H1 (cell line): Measurements from ENCODE around the gene ASCC3. TPM values are rescaled to one million over a fixed set of nuclear protein-coding genes. Genes with fewer than 3 reads are reported as not detected.

Experiments used
- CTCF ChIA-PET: fragments of 300-600 bp; sonication (Branson Sonifier 250); formaldehyde crosslinking; loops from one replicate; lab custom pipeline; 2021; ENCODE audit not compliant: partially characterized antibody; lab: Charles Lee
- POLR2A ChIA-PET: fragments of 300-600 bp; sonication (Branson Sonifier 250); formaldehyde crosslinking; loops from one replicate; lab custom pipeline; 2021; ENCODE audit warnings: inconsistent platforms; ENCODE audit not compliant: partially characterized antibody; lab: Charles Lee
- DNase-seq, 2 experiments: peaks; one replicate each; pipeline versions ENCODE4 v3.0.0 to v3.0.0-alpha.2; 2010 to 2022; ENCODE audit warnings: low spot score in 2 of 2, low read depth in 1 of 2, mixed read lengths in 1 of 2
- FAIRE-seq: peaks from 2 replicates; lab custom pipeline; 2011; peaks lifted over from hg19 to GRCh38; lab: Jason Lieb, UNC
- H2AFZ ChIP-seq: 2 replicates; pipeline ENCODE4 v1.8.1; 2012; ENCODE audit warnings: low read length, inconsistent platforms
- H2AK5ac ChIP-seq: 2 replicates; pipeline ENCODE4 v1.6.1; 2013; ENCODE audit warnings: low read depth, low read length
- H2BK120ac ChIP-seq: replicated peaks from 2 replicates; pipeline ENCODE3; 2013; ENCODE audit warnings: low read depth, low read length, inconsistent platforms
- H2BK12ac ChIP-seq: 2 replicates; pipeline ENCODE4 v1.6.1; 2013; ENCODE audit warnings: low read depth, low read length
- H2BK15ac ChIP-seq: 2 replicates; pipeline ENCODE4 v1.6.1; 2013; ENCODE audit warnings: low read length
- H2BK20ac ChIP-seq: 2 replicates; pipeline ENCODE4 v1.6.1; 2013; ENCODE audit warnings: low read length
- H2BK5ac ChIP-seq: 2 replicates; pipeline ENCODE4 v1.6.1; 2013; ENCODE audit warnings: low read depth, low read length
- H3K14ac ChIP-seq: 2 replicates; pipeline ENCODE4 v1.6.1; 2013; ENCODE audit warnings: inconsistent platforms; ENCODE audit not compliant: insufficient read length
- H3K18ac ChIP-seq: 2 replicates; pipeline ENCODE4 v1.6.1; 2013; ENCODE audit warnings: low read length; ENCODE audit errors: extremely low read depth
- H3K23ac ChIP-seq: 2 replicates; pipeline ENCODE4 v1.6.1; 2013; ENCODE audit warnings: inconsistent platforms; ENCODE audit not compliant: insufficient read length
- H3K23me2 ChIP-seq: 2 replicates; pipeline ENCODE4 v1.6.1; 2013; ENCODE audit warnings: low read depth, low read length
- H3K27ac ChIP-seq: 2 replicates; pipeline ENCODE4 v1.6.1; 2011; ENCODE audit warnings: low read depth, low read length, inconsistent platforms
- H3K27me3 ChIP-seq, 4 experiments: replicated peaks in 1 of 4; 1 replicate in 1 of 4; 2 replicates in 3 of 4; pipeline versions ENCODE4 v1.6.1 to v1.8.1; 2011 to 2013; ENCODE audit warnings: low read length in 3 of 4, mild to moderate bottlenecking in 3 of 4, inconsistent platforms in 2 of 4, mixed read lengths in 2 of 4, moderate library complexity in 1 of 4; ENCODE audit not compliant: control insufficient read depth in 3 of 4, insufficient read depth in 3 of 4; ENCODE audit errors: extremely low read depth in 1 of 4
- H3K36me3 ChIP-seq, 4 experiments: 2 replicates each; pipeline versions ENCODE4 v1.6.1 to v1.8.1; 2011 to 2013; ENCODE audit warnings: mild to moderate bottlenecking in 4 of 4, low read length in 3 of 4, moderate library complexity in 2 of 4, control low read depth in 1 of 4, inconsistent platforms in 1 of 4; ENCODE audit not compliant: insufficient read depth in 4 of 4, control insufficient read depth in 2 of 4
- H3K4ac ChIP-seq: replicated peaks from 2 replicates; pipeline ENCODE3; 2013; ENCODE audit warnings: low read length, low read depth, mixed read lengths, inconsistent platforms; ENCODE audit not compliant: insufficient read length
- H3K4me1 ChIP-seq, 4 experiments: replicated peaks in 1 of 4; 1 replicate in 1 of 4; 2 replicates in 3 of 4; pipeline versions ENCODE4 v1.6.1 to v1.8.1; 2011 to 2013; ENCODE audit warnings: low read length in 3 of 4, inconsistent platforms in 2 of 4, mixed read lengths in 1 of 4; ENCODE audit not compliant: insufficient read depth in 4 of 4, control insufficient read depth in 3 of 4
- H3K4me2 ChIP-seq, 2 experiments: 2 replicates each; pipeline versions ENCODE4 v1.6.1 to v1.8.1; 2011 to 2013; ENCODE audit warnings: low read depth in 2 of 2, low read length in 2 of 2, control low read depth in 1 of 2, inconsistent platforms in 1 of 2, mild to moderate bottlenecking in 1 of 2; ENCODE audit not compliant: insufficient read depth in 1 of 2
- H3K4me3 ChIP-seq, 4 experiments: fragments of 200-600, 300-600 bp in 1 of 4; sonication (generic), shearing (Covaris generic), sonication (Bioruptor Twin) in 1 of 4; 2 replicates each; pipeline versions ENCODE4 v1.5.1 to v1.8.1; 2011 to 2016; ENCODE audit warnings: low read length in 4 of 4, low read depth in 3 of 4, control low read depth in 2 of 4, inconsistent platforms in 2 of 4, mild to moderate bottlenecking in 2 of 4, mixed read lengths in 1 of 4, moderate library complexity in 1 of 4; ENCODE audit not compliant: insufficient read depth in 2 of 4; ENCODE audit errors: extremely low read depth in 1 of 4
- H3K56ac ChIP-seq: replicated peaks from 2 replicates; pipeline ENCODE3; 2013; ENCODE audit warnings: low read depth, mild to moderate bottlenecking, mixed read lengths, low read length, inconsistent platforms; ENCODE audit not compliant: insufficient read length
- H3K79me1 ChIP-seq: 2 replicates; pipeline ENCODE4 v1.6.1; 2013; ENCODE audit warnings: low read depth, low read length, control low read depth
- H3K79me2 ChIP-seq, 2 experiments: 2 replicates each; pipeline versions ENCODE4 v1.6.1 to v1.8.1; 2012 to 2013; ENCODE audit warnings: low read length in 2 of 2, mild to moderate bottlenecking in 2 of 2, inconsistent platforms in 1 of 2; ENCODE audit not compliant: insufficient read depth in 2 of 2, control insufficient read depth in 1 of 2
- H3K9ac ChIP-seq, 4 experiments: replicated peaks in 1 of 4; 1 replicate in 1 of 4; 2 replicates in 3 of 4; pipeline versions ENCODE4 v1.6.1 to v1.8.1; 2011 to 2013; ENCODE audit warnings: low read depth in 3 of 4, low read length in 3 of 4, control low read depth in 2 of 4, mild to moderate bottlenecking in 2 of 4, moderate library complexity in 2 of 4, inconsistent platforms in 1 of 4; ENCODE audit errors: extremely low read depth in 1 of 4
- H3K9me3 ChIP-seq, 2 experiments: 2 replicates each; pipeline versions ENCODE4 v1.6.1 to v1.8.1; 2012 to 2013; ENCODE audit warnings: mild to moderate bottlenecking in 2 of 2, moderate library complexity in 2 of 2, control low read depth in 1 of 2, inconsistent platforms in 1 of 2, low read depth in 1 of 2, low read length in 1 of 2, mixed read lengths in 1 of 2; ENCODE audit not compliant: insufficient read depth in 2 of 2
- H4K20me1 ChIP-seq, 2 experiments: replicated peaks in 1 of 2; 2 replicates each; pipeline versions ENCODE3 to v1.8.1; 2011 to 2013; ENCODE audit warnings: inconsistent platforms in 2 of 2, low read length in 2 of 2, mild to moderate bottlenecking in 1 of 2; ENCODE audit not compliant: insufficient read depth in 2 of 2, control insufficient read depth in 1 of 2
- H4K5ac ChIP-seq: 2 replicates; pipeline ENCODE4 v1.6.1; 2013; ENCODE audit warnings: low read length, low read depth, mixed read lengths, inconsistent platforms; ENCODE audit not compliant: insufficient read length
- H4K8ac ChIP-seq: 2 replicates; pipeline ENCODE4 v1.8.0; 2013; ENCODE audit warnings: mild to moderate bottlenecking, moderate library complexity, low read length, inconsistent platforms; ENCODE audit not compliant: insufficient read depth; ENCODE audit errors: extremely low read depth
- H4K91ac ChIP-seq: replicated peaks from 2 replicates; pipeline ENCODE3; 2013; ENCODE audit warnings: low read length, mixed read lengths, inconsistent platforms; ENCODE audit not compliant: insufficient read length
- ATF2 ChIP-seq: IDR thresholded peaks from 2 replicates; pipeline ENCODE4 v1.6.1; 2012; ENCODE audit warnings: low read length, inconsistent platforms
- ATF3 ChIP-seq: IDR thresholded peaks from 2 replicates; pipeline ENCODE4 v1.6.1; 2011; ENCODE audit warnings: low read depth, mild to moderate bottlenecking, low read length; ENCODE audit not compliant: insufficient read depth
- CREB1 ChIP-seq: IDR thresholded peaks from 2 replicates; pipeline ENCODE4 v1.6.1; 2012; ENCODE audit warnings: inconsistent platforms
- GTF2F1 ChIP-seq: IDR thresholded peaks from 2 replicates; pipeline ENCODE4 v1.6.1; 2012; ENCODE audit warnings: low read depth, low read length, improper control_type of control experiment, borderline replicate concordance
- JUN ChIP-seq: IDR thresholded peaks from 2 replicates; pipeline ENCODE4 v1.6.1; 2011; ENCODE audit warnings: low read depth, mild to moderate bottlenecking, improper control_type of control experiment, low read length
- MAFK ChIP-seq: IDR thresholded peaks from 2 replicates; pipeline ENCODE4 v1.6.1; 2012; ENCODE audit warnings: low read depth, mild to moderate bottlenecking, improper control_type of control experiment, low read length
- POU5F1 ChIP-seq: IDR thresholded peaks from 2 replicates; pipeline ENCODE4 v1.6.1; 2011; ENCODE audit warnings: low read depth, mild to moderate bottlenecking, low read length, moderate library complexity
- RFX5 ChIP-seq: IDR thresholded peaks from 2 replicates; pipeline ENCODE4 v1.6.1; 2011; ENCODE audit warnings: low read depth, low read length, improper control_type of control experiment, borderline replicate concordance
- RXRA ChIP-seq: IDR thresholded peaks from 2 replicates; pipeline ENCODE4 v1.6.1; 2011; ENCODE audit warnings: low read depth, mild to moderate bottlenecking, low read length, moderate library complexity; ENCODE audit not compliant: insufficient read depth
- TEAD4 ChIP-seq: IDR thresholded peaks from 2 replicates; pipeline ENCODE4 v1.6.1; 2012; ENCODE audit warnings: low read depth, low read length, inconsistent platforms, mixed read lengths
- ZNF274 ChIP-seq: IDR thresholded peaks from 2 replicates; pipeline ENCODE4 v1.7.0; 2012; ENCODE audit warnings: low read length, borderline replicate concordance; ENCODE audit errors: extremely low read depth
- WGBS, 2 experiments: shearing (Covaris generic) in 1 of 2; methylation state at CpG; one replicate each; pipeline versions ENCODE4 v1.1.6 to v1.1.7; 2013 to 2015; ENCODE audit warnings: low lambda C conversion rate in 2 of 2, mixed read lengths in 2 of 2, inconsistent platforms in 1 of 2, low coverage in 1 of 2, missing lambda C conversion rate in 1 of 2; ENCODE audit not compliant: insufficient replicate concordance in 2 of 2, insufficient coverage in 1 of 2, insufficient read length in 1 of 2; ENCODE audit errors: extremely low coverage in 1 of 2, missing lambda C conversion rate in 1 of 2; 5-methylcytosine and 5-hydroxymethylcytosine counted together
- polyA plus RNA-seq, 7 experiments: library from polyadenylated mRNA; depleted of rRNA in 3 of 7; stranded (reverse) in 5 of 7; unstranded in 2 of 7; fragments of >200 nt in 5 of 7; fragments of 200-250 nt in 2 of 7; gene quantifications; 1 replicate in 5 of 7; 2 replicates in 1 of 7; 4 replicates in 1 of 7; pipeline versions ENCODE4 v1.2.1 to v1.2.3, GENCODE V29; 2011 to 2013; ENCODE audit warnings: missing spikeins in 2 of 7, mixed read lengths in 2 of 7
- total RNA-seq: library from RNA; stranded (reverse); fragmentation: NEBNext Ultra II Directional; extraction: Animal tissue kit (Norgen Biotek cat#: 25700); gene quantifications from 2 replicates; pipeline ENCODE4 v1.2.1, GENCODE V29; 2021

The ASCC3 gene
- total and polyA plus RNA-seq, 2 of the 8 experiments (the other 6 are each of a cell fraction or from before 2014, with no cell fraction given) = 37.5 to 77.8 TPM

- no peak overlapping the region for H2BK5ac ChIP-seq
- no peak overlapping the region for H3K18ac ChIP-seq
- no peaks in the 10 kb centered on the region for H3K4me1 ChIP-seq
- no peak overlapping the region for H2AFZ ChIP-seq
- no peaks in the 10 kb centered on the region for H3K27me3 ChIP-seq
- no peak overlapping the region for H3K14ac ChIP-seq
- H3K27ac ChIP-seq = no peak overlapping the region
- H3K36me3 ChIP-seq = peaks cover 0 to 27% (median 1%) of the 10 kb centered on the region in 4 experiments; a peak in 3 of 8 replicates
- H3K9ac ChIP-seq = no peak overlapping the region
- POLR2A ChIA-PET = no interaction called here
- H3K79me1 ChIP-seq = no peaks in the 10 kb centered on the region
- H4K8ac ChIP-seq = no peak overlapping the region
- H3K9me3 ChIP-seq = peaks cover 12 to 27% of the 10 kb centered on the region in 2 experiments
- DNase-seq (no peak), FAIRE-seq (no peak)
- no peak overlapping the region for H3K56ac ChIP-seq
- no peak overlapping the region for H2AK5ac ChIP-seq
- H3K23ac ChIP-seq = no peak overlapping the region
- H2BK12ac ChIP-seq = no peak overlapping the region
- no peak overlapping the region for H2BK15ac ChIP-seq
- no peak overlapping the region for H4K91ac ChIP-seq
- H3K4ac ChIP-seq = no peak overlapping the region
- no peak overlapping the region for H4K5ac ChIP-seq
- H3K23me2 ChIP-seq = no peaks in the 10 kb centered on the region
- WGBS, 2 experiments = 91 to 100% methylated on average over 1 to 2 of the region's 2 CpGs
- TF ChIP-seq MAFK (no peak), GTF2F1 (no peak), RFX5 (no peak), CREB1 (no peak), RXRA (no peak), ATF3 (no peak), ATF2 (no peak), POU5F1 (no peak), ZNF274 (no peak), TEAD4 (no peak), JUN (no peak)
- H4K20me1 ChIP-seq = no peaks in the 10 kb centered on the region
- no peak overlapping the region for H2BK20ac ChIP-seq
- H3K4me3 ChIP-seq = no peak overlapping the region
- no peaks in the 10 kb centered on the region for H3K79me2 ChIP-seq
- CTCF ChIA-PET = interaction anchor here (0.6 to 1.9 kb wide), 4 partner anchors 18 to 79 kb away, joined by 3 to 6 read pairs (median 4); no protein-coding TSS in a partner anchor
- H3K4me2 ChIP-seq = no peak overlapping the region
- H2BK120ac ChIP-seq = no peak overlapping the region
These were observed 179.4 kb downstream of the ASCC3 start for GRCh38 chr6:100701728-100702127.
